LHCN-M2 (cell line): Measurements from ENCODE around the gene C2CD2. TPM values are rescaled to one million over a fixed set of nuclear protein-coding genes. Genes with fewer than 3 reads are reported as not detected.
A peak's percentile ranks its signal among the peaks of the same experiment; 100 is the strongest.

Experiments
- DNase-seq: peaks from one replicate; pipeline ENCODE4 v3.0.0-alpha.2; 2012; ENCODE audit warnings: low read depth
- total RNA-seq: library from RNA; depleted of rRNA; stranded (reverse); fragments of >200 nt; gene quantifications from 2 replicates; pipeline ENCODE4 v1.2.3, GENCODE V29; 2014; rRNA removed

The C2CD2 gene
- total RNA-seq, 1 experiment from 2014 or later = 22.2 TPM

DNA sequence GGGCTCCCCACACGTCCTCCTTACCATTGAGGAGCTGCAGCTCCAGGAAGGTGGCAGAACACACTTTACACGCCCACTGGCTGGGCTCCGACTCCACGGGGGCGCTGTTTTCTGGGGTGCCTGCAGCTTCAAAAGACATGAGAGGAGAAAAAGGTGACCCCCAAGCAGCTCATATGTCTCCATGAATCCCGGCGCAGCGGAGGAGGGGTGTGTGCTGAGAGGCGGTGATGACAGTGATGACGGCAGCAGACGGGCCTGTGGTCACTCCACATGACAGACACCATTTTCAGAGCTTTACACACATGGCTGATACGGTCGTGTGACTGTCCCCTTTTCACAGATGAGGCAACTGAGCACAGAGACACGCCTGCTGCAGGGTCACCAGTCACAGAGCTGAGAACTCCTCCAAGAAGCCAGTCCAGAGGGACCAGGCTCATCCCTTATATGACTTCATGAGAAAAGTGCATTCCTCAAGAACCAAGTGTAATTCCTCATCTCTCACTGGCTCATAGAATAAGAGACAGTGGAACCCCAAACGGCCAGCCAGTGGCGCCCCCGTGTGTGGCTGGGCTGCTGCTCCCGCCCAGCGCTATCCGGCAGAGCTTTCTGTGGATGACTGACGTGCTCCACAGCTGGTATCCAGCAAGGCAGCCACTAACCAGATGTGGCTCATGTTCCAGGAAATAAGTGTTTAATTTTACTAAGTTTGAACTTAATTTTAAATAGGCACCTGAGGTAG is 106.6 kb downstream of the C2CD2 start:
- peak; percentile 34 for DNase-seq

DNA sequence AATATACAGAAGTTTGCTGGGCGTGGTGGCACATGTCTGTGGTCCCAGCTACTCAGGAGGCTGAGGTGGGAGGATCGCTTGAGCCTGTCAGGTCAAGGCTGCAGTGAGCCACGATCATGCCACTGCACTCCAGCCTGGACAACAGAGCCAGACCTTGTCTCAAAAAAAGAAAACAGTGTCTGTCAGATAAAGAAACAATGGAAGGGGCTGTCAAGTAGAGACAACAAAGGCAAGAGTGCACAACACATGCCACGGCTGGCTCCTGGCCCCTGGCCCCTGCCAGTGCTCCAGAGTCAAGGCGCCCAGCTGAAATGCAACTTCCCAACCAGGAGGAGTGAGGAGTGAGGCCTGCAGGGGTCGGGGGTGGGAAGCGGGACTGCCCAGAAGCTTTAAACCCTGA is 107.3 kb downstream of the C2CD2 start:
- no peak for DNase-seq

DNA sequence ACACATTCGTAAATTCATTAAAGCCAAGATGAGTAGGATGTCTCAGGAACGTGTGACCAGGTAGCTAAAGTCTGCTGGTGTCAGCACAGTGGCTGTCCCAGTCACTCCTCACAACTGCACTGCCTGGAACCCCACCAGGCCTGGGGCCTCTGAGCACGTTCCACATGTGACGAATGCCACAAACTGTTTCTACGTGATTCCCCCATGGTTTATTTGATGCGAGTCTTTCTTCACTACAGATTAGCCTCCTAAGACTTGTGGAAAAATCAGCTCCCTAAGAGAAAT is 107.8 kb downstream of the C2CD2 start:
- DNase-seq = no peak

DNA sequence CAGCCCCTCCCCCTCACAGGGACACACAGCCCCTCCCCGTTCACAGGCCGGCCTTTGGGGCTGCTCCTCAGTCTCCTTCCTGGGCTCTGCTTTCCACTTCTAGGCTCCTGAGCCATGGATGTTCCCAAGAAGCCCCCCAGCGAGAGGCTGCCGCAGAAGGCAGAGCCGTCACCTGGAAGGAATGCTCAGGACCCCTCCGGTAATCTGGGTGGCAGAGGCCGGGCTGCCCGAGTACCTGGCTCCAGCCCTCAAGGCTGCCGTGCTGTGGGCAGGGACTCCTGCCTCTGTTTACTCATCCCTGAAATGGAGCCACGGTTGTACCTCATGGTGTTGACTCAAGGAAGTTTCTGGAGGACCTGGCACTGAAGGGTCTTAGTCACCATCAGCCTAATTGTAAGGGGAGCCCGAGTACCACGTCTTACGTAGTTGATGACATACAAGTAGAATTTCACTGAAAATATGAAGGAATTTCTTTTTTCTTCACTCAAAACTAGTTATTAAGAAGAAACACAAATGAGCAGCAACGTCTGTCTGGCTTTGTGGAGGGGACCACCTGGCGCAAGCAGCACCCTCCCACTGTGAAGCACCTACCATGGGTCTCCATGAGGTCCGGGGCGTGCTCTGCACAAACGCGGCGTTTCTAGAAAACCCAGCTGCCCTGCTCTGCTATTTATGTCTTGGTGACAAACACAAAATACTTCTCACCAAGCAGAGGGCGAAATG is 108.3 kb downstream of the C2CD2 start:
- DNase-seq = no peak

DNA sequence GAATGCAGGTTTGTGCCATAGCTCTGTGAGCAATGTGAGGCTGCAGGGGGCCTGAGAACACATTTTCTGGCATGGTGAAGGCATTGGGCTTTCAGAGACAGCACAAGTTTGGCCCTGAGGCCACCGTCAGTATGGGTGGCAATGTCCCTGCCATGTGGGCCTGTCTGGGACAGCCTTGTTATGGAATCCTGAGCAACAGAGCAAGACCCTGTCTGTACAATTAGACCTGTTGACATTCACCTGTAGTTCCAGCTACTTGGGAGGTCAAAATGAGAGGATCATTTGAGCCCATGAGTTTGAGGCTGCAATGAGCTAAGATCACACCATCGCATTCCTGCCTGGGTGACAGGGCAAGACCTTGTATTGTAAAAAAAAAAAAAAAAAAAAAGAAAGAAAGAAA is 110.2 kb downstream of the C2CD2 start:
- DNase-seq = no peak

DNA sequence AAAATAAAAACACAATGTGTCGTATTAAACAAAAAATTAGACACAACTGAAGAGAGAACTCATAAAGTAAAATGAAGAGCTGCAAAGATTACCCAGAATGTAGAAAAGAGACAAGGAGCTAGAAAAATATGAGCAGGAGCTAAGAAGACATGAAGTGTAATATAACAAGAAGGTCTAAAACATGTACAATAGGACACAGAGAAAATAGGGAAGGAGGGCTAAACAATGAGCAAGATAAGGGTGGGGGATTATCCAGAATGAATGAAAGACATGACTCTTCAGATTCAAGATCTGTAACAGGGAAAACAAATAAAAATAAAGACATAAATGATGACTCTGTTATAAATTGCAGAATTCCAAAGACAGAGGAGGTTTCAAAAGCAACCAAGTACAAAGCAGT is 112.9 kb downstream of the C2CD2 start:
- DNase-seq = no peak

DNA sequence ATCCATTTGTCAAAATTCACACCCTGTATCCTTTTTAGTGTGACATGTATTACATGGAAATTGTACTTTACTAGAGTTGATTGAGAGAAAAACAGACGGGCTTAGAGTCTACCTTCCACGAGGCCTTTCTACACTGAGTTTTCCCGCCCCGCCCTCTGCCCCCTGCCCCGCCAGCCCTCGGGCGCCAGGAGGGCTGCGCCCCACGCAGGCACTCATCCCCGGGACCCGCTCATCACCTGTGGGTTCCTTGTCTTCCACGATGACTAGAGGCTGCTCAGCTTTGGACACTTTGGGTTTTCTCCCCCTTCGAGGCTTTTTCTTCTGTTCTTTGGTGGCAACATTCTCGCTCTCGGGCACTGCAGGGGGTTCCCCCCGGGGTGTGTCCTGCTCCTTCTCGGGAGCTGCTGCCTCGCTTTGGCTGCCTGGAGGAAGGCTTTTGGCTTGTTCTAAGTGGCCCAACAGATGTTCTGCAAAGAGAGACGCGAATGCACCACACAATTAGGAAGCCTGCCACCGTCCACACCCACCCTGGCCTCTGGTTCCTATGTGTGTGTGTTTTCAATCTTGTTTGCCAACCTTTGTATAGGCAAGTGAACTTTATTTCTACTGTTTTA is 114.3 kb downstream of the C2CD2 start:
- no peak for DNase-seq

DNA sequence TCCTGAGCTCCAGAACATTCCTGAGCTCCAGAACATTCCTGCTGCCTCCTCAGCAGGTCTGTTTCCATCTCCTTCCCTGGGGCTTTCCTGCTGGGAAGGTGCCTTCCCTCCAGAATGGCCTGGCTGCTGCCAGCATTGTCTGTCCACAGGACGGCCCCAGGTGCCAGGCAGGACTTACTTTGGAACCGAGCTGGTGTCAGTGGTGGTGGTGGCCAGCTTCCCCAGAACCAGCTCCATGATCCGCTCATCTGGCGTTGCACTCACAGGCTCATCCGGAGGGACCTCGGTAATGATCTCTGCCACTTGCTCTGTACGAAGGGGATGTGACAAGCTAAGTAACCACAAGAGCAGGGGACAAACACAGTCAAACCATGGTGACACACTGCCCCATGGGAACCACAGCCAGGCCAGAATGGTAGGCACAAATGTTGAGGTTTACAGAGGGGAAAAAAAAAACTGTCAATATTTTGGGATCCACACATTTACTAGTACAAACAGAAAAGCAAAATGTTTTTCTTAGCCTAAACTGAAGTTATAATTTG is 116.0 kb downstream of the C2CD2 start:
- no peak for DNase-seq

DNA sequence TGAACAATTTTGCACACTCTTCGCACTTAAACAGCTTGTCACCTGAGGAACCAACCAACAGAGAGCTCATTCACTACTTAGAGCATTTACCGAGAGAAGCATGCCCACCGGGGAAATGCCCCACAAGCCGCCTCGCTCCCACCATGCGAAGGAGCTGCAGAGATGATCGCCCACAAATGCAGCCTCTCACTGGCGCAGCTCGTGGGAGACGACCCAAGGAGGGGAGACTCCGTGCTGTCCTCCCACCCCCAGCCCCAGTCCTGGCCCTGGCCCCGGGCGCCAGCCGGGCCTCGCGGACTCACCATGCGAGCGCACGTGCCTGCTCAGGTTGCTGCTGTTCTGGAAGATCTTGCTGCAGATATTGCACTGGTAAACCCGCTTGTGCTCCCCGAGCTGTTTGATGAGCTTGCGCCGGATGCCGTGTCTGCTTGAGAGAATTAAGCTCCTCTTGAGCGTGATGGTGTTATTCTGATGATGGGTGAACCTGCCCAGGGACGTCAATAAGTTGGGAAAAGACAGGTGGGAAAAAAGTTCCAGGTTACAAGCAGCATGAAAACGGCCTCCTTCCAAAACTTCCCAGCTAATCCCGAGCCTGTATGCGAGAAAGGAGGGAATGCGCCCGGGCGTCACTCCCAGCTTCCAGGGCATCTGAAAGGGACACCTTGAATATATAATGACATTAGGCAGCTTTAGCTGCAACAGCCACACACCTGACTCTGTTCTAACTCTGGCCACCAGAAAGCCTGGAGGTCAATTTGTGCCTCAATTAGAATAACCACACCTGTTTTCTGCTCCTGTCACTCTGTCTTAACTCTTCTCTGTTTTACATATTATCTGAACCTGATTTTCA is 117.4 kb downstream of the C2CD2 start:
- no peak for DNase-seq

DNA sequence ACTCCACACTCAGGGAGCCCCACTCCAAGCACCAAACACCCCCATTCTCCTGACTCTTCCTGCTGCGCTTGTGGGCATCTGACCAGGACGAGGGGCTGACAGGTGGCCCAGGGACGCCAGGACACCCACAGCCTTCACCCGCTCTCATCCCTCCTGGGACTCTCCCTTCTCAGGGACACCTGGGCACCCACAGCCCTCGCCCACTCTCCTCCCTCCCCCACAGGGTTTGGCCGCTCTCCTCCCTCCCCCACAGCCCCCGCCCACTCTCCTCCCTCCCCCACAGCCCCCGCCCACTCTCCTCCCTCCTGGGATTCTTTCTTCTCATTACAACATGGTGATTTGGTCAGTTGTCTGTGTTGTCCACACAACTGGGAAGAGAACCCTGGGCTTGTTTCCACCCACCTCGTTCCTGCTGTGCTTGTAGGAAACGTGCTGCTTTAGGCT is 118.1 kb downstream of the C2CD2 start:
- DNase-seq = no peak

Other genes starting within 250 kb of the C2CD2 start
- not detected in 2 replicates for gene RIPK4, start 187.0 kb downstream of the C2CD2 start, total RNA-seq
- 3.3 and 6.1 TPM in 2 replicates for gene PRDM15, start 74.7 kb downstream of the C2CD2 start, total RNA-seq
- 7.4 and 8.3 TPM in 2 replicates for gene ZBTB21, start 56.3 kb upstream of the C2CD2 start, total RNA-seq
- not detected in 2 replicates for gene UMODL1, start 117.3 kb upstream of the C2CD2 start, total RNA-seq